GM23338 (cell line): ENCODE data around the gene ABHD12. TPM values are rescaled to one million over a fixed set of nuclear protein-coding genes. Genes with fewer than 3 reads are reported as not detected.

Source experiments
- ATAC-seq: fragments of 200-7000 bp; cut with Tn5 transposase; 3 replicates; pipeline ENCODE4 v1.9.1; 2020
- DNase-seq: peaks from one replicate; pipeline ENCODE4 v3.0.0-alpha.2; 2015; ENCODE audit warnings: low spot score
- H2AFZ ChIP-seq: fragments of 200-600 bp; sonication (generic); 2 replicates; pipeline ENCODE4 v1.8.0; 2016; ENCODE audit warnings: antibody characterized with exemption, mild to moderate bottlenecking, moderate library complexity
- H3F3A ChIP-seq: fragments of 200-600 bp; sonication (generic); replicated peaks from 2 replicates; pipeline ENCODE4 v1.8.0; 2017; ENCODE audit warnings: antibody characterized with exemption, mixed run types, low read depth
- H3K27ac ChIP-seq: fragments of 200-600 bp; sonication (generic); 2 replicates; pipeline ENCODE4 v1.6.1; 2016; ENCODE audit warnings: low read depth
- H3K27me3 ChIP-seq: fragments of 200-600 bp; sonication (generic); 2 replicates; pipeline ENCODE4 v1.8.0; 2016; ENCODE audit warnings: mild to moderate bottlenecking, mixed run types, moderate library complexity; ENCODE audit not compliant: insufficient read depth
- H3K36me3 ChIP-seq: fragments of 200-600 bp; sonication (generic); 2 replicates; pipeline ENCODE4 v1.8.0; 2016; ENCODE audit warnings: mild to moderate bottlenecking; ENCODE audit not compliant: insufficient read depth
- H3K4me1 ChIP-seq: fragments of 200-600 bp; sonication (generic); 2 replicates; pipeline ENCODE4 v1.8.0; 2016; ENCODE audit warnings: mild to moderate bottlenecking, moderate library complexity; ENCODE audit not compliant: insufficient read depth
- H3K4me2 ChIP-seq: fragments of 200-600 bp; sonication (generic); 2 replicates; pipeline ENCODE4 v1.7.1; 2017; ENCODE audit warnings: mixed run types
- H3K4me3 ChIP-seq: fragments of 200-600 bp; sonication (generic); 2 replicates; pipeline ENCODE4 v1.6.1; 2016; ENCODE audit warnings: mixed run types
- H3K79me2 ChIP-seq: fragments of 200-600 bp; sonication (generic); replicated peaks from 2 replicates; pipeline ENCODE4 v1.8.0; 2017; ENCODE audit warnings: mild to moderate bottlenecking; ENCODE audit not compliant: insufficient read depth
- H3K9me2 ChIP-seq: fragments of 200-600 bp; sonication (generic); 2 replicates; pipeline ENCODE4 v1.8.0; 2017; ENCODE audit not compliant: insufficient read depth
- H4K20me1 ChIP-seq: fragments of 200-600 bp; sonication (generic); replicated peaks from 2 replicates; pipeline ENCODE4 v1.8.0; 2017; ENCODE audit warnings: mild to moderate bottlenecking; ENCODE audit not compliant: insufficient read depth
- H3K27ac Mint-ChIP-seq: 2 replicates; pipeline ENCODE4 v1.8.0; 2020; ENCODE audit warnings: inconsistent platforms, mild to moderate bottlenecking, moderate library complexity, mixed read lengths
- H3K27me3 Mint-ChIP-seq: 3 replicates; pipeline ENCODE4 v1.8.0; 2022; ENCODE audit warnings: low read depth, mild to moderate bottlenecking, moderate library complexity, mixed read lengths, inconsistent platforms; ENCODE audit not compliant: insufficient read depth, poor library complexity
- H3K36me3 Mint-ChIP-seq: 3 replicates; pipeline ENCODE4 v1.8.0; 2021; ENCODE audit warnings: low read depth, mild to moderate bottlenecking, inconsistent platforms, moderate library complexity, mixed read lengths
- H3K4me1 Mint-ChIP-seq: 3 replicates; pipeline ENCODE4 v1.8.0; 2020; ENCODE audit warnings: mild to moderate bottlenecking, inconsistent platforms, mixed read lengths
- H3K4me3 Mint-ChIP-seq: 3 replicates; pipeline ENCODE4 v1.8.0; 2021; ENCODE audit warnings: moderate library complexity, mild to moderate bottlenecking, inconsistent platforms, mixed read lengths
- H3K9me3 Mint-ChIP-seq: 3 replicates; pipeline ENCODE4 v1.8.0; 2020; ENCODE audit warnings: moderate library complexity, mild to moderate bottlenecking, inconsistent platforms, mixed read lengths
- CREB1 ChIP-seq: fragments of 250-450 bp; sonication (Bioruptor Pico); IDR thresholded peaks from 2 replicates; pipeline ENCODE4 v1.5.0; 2020; ENCODE audit warnings: low read depth, mild to moderate bottlenecking, moderate library complexity
- CTCF ChIP-seq, 2 experiments: fragments of 200-600 bp in 1 of 2; sonication (generic) in 1 of 2; conservative IDR thresholded peaks; 2 replicates each; pipeline versions ENCODE4 v1.5.1 to v1.6.1; 2016 to 2017; ENCODE audit warnings: antibody characterized with exemption in 2 of 2, low read depth in 2 of 2, mild to moderate bottlenecking in 2 of 2, moderate library complexity in 1 of 2
- EZH2 ChIP-seq: fragments of 200-600 bp; sonication (generic); IDR thresholded peaks from one replicate; pipeline ENCODE4 v1.8.0; 2017; ENCODE audit warnings: antibody characterized with exemption, mild to moderate bottlenecking, low read depth; ENCODE audit not compliant: unreplicated experiment
- EZH2phosphoT487 ChIP-seq: fragments of 200-600 bp; sonication (generic); IDR thresholded peaks from one replicate; pipeline ENCODE4 v1.8.1; 2018; ENCODE audit warnings: antibody characterized with exemption; ENCODE audit not compliant: unreplicated experiment
- JUNB ChIP-seq: IDR thresholded peaks from one replicate; pipeline ENCODE4 v1.6.1; 2016; ENCODE audit warnings: antibody characterized with exemption; ENCODE audit not compliant: unreplicated experiment
- NANOG ChIP-seq: IDR thresholded peaks from 2 replicates; pipeline ENCODE4 v1.6.1; 2016; ENCODE audit warnings: antibody characterized with exemption, borderline replicate concordance
- POLR2AphosphoS5 ChIP-seq: IDR thresholded peaks from 2 replicates; pipeline ENCODE4 v1.6.1; 2016; ENCODE audit warnings: antibody characterized with exemption, low read depth
- REST ChIP-seq: IDR thresholded peaks from one replicate; pipeline ENCODE4 v1.6.1; 2018; ENCODE audit warnings: antibody characterized with exemption; ENCODE audit not compliant: unreplicated experiment
- STAT1 ChIP-seq: IDR thresholded peaks from one replicate; pipeline ENCODE4 v1.6.1; 2016; ENCODE audit warnings: antibody characterized with exemption; ENCODE audit not compliant: unreplicated experiment
- ZNF114 ChIP-seq: fragments of 250-450 bp; sonication (Bioruptor Pico); IDR thresholded peaks from 2 replicates; pipeline ENCODE4 v1.5.0; 2020; ENCODE audit warnings: mild to moderate bottlenecking, moderate library complexity
- ZNF331 ChIP-seq: fragments of 250-450 bp; sonication (Bioruptor Pico); IDR thresholded peaks from 2 replicates; pipeline ENCODE4 v1.5.0; 2020; ENCODE audit warnings: low read depth, mild to moderate bottlenecking, moderate library complexity
- ZNF462 ChIP-seq: fragments of 250-450 bp; sonication (Bioruptor Pico); IDR thresholded peaks from 2 replicates; pipeline ENCODE4 v1.5.0; 2020; ENCODE audit warnings: mild to moderate bottlenecking, moderate library complexity
- polyA plus RNA-seq: library from polyadenylated mRNA; unstranded; fragments of >200 nt; fragmentation: Nextera tagmentation; extraction: Ambion mirVana; gene quantifications from 2 replicates; pipeline ENCODE4 v1.2.1, GENCODE V29; 2016
- total RNA-seq: library from RNA; depleted of rRNA; stranded (reverse); fragments of >200 nt; shearing (Covaris generic); gene quantifications from 2 replicates; pipeline ENCODE4 v1.2.3, GENCODE V29; 2014
- TF ChIP-seq, protein P1 (sequence below): IDR thresholded peaks from 2 replicates; pipeline ENCODE4 v1.6.1; 2016; ENCODE audit warnings: antibody characterized with exemption

ABHD12 gene
- total and polyA plus RNA-seq, 2 experiments from 2014 or later, result 40.2 to 57.8 TPM

DNA sequence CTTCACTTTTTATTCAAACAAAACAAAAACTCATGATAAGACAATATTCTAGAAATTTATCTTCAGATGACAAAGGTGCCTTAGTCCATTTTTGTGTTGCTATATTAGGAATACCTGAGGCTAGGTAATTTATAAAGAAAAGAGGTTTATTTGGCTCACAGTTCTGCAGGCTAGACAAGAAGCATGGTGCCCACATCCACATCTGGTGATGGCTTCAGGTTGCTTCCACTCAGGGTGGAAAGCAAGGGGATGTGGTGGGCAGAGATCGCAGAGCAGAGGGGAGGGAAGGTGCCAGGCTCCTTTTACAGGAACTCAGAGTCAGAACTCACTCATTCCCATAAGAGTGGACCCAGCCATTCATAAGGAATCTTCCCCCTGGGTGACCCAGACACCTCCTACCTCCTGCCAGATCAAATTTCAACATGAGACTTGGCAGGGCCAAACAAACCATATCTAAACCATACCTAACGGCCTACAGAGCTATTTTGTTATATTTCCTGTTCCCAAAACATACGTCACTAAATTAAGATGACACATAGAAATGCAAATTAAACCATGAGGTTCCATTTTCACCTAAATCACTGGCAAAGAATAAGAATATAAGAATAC, 26.4 kb downstream of the ABHD12 start:
- Histone ChIP-seq H3F3A (0 out of 2 replicates have a peak, but pooled peaks cover 5% of the 10 kb centered on the region), H3K9me2 (peaks cover 11% of the 10 kb centered on the region; the same call in 1 of the 2 replicates), H3K4me3 (no peak overlapping the region), H2AFZ (no peak overlapping the region), H3K4me2 (peak overlapping the region; percentile 45), H3K27ac (peak overlapping the region; percentile 59; the same call in 1 of the 2 replicates), H3K79me2 (peaks cover 99% of the 10 kb centered on the region), H4K20me1 (peaks cover 9% of the 10 kb centered on the region; the same call in 1 of the 2 replicates), H3K36me3 (no peaks in the 10 kb centered on the region), H3K27me3 (no peaks in the 10 kb centered on the region), H3K4me1 (peaks cover 28% of the 10 kb centered on the region)
- ATAC-seq, result peak; percentile 77
- Mint-ChIP-seq H3K4me1 (peaks cover 24% of the 10 kb centered on the region), H3K36me3 (peaks cover 27% of the 10 kb centered on the region), H3K27ac (no peak overlapping the region), H3K27me3 (peaks cover 6% of the 10 kb centered on the region), H3K9me3 (peaks cover 9% of the 10 kb centered on the region; the same call in 2 of the 3 replicates), H3K4me3 (no peak overlapping the region)
- no peak for TF ChIP-seq JUNB
- TF ChIP-seq REST, result no peak
- TF ChIP-seq EZH2, result no peak
- no peak for TF ChIP-seq EZH2phosphoT487
- no peak for TF ChIP-seq ZNF114
- no peak for TF ChIP-seq STAT1
- TF ChIP-seq, protein P1, sequence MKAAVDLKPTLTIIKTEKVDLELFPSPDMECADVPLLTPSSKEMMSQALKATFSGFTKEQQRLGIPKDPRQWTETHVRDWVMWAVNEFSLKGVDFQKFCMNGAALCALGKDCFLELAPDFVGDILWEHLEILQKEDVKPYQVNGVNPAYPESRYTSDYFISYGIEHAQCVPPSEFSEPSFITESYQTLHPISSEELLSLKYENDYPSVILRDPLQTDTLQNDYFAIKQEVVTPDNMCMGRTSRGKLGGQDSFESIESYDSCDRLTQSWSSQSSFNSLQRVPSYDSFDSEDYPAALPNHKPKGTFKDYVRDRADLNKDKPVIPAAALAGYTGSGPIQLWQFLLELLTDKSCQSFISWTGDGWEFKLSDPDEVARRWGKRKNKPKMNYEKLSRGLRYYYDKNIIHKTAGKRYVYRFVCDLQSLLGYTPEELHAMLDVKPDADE, result no peak
- TF ChIP-seq CREB1 (CRISPR knock-in tag), result no peak
- no peak for TF ChIP-seq ZNF331 (CRISPR knock-in tag)
- no peak for TF ChIP-seq ZNF462 (CRISPR knock-in tag)
- no peak for TF ChIP-seq NANOG
- TF ChIP-seq CTCF (conservative IDR thresholded peaks at IDR 0.05; ENCODE audit: low read depth in 2 of 2), result no peak
- TF ChIP-seq POLR2AphosphoS5, result no peak
- DNase-seq, result no peak
